Keratinocyte (primary cell): ENCODE results near the gene GRIN3A.

Experiments
- EZH2 ChIP-seq: IDR thresholded peaks from one replicate; pipeline ENCODE4 v1.6.1; 2012; ENCODE audit warnings: inconsistent platforms, mild to moderate bottlenecking, low read length, moderate library complexity
- TF ChIP-seq, protein P1 (sequence below), 3 experiments: IDR thresholded peaks in 1 of 3; conservative IDR thresholded peaks in 1 of 3; optimal IDR thresholded peaks in 1 of 3; 2 replicates in 2 of 3; 3 replicates in 1 of 3; pipeline versions ENCODE3 to v1.5.1; 2011; ENCODE audit warnings: low read length in 3 of 3, mild to moderate bottlenecking in 3 of 3, moderate library complexity in 2 of 3, control low read depth in 1 of 3, inconsistent platforms in 1 of 3; ENCODE audit not compliant: insufficient read depth in 2 of 3; ENCODE audit errors: extremely low read depth in 1 of 3

- TF ChIP-seq, protein P1, sequence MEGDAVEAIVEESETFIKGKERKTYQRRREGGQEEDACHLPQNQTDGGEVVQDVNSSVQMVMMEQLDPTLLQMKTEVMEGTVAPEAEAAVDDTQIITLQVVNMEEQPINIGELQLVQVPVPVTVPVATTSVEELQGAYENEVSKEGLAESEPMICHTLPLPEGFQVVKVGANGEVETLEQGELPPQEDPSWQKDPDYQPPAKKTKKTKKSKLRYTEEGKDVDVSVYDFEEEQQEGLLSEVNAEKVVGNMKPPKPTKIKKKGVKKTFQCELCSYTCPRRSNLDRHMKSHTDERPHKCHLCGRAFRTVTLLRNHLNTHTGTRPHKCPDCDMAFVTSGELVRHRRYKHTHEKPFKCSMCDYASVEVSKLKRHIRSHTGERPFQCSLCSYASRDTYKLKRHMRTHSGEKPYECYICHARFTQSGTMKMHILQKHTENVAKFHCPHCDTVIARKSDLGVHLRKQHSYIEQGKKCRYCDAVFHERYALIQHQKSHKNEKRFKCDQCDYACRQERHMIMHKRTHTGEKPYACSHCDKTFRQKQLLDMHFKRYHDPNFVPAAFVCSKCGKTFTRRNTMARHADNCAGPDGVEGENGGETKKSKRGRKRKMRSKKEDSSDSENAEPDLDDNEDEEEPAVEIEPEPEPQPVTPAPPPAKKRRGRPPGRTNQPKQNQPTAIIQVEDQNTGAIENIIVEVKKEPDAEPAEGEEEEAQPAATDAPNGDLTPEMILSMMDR (optimal IDR thresholded peaks at IDR 0.05 in 1 of 3, IDR thresholded peaks at IDR 0.05 in 1 of 3, conservative IDR thresholded peaks at IDR 0.05 in 1 of 3; ENCODE audit: extremely low read depth in 1 of 3, insufficient read depth in 2 of 3, low read length in 3 of 3) = no peak
- no peak for TF ChIP-seq EZH2
Measured at GRCh38 chr9:101543098-101543735, 195.2 kb downstream of the GRIN3A start.
